Measurements from ENCODE around the gene SPDYE2B.
"Not testable (repeated sequence)": the region's sequence is repeated elsewhere in the genome, so short reads cannot be mapped to it uniquely, and the experiment has no call there.

Gene SPDYE2B

DNA sequence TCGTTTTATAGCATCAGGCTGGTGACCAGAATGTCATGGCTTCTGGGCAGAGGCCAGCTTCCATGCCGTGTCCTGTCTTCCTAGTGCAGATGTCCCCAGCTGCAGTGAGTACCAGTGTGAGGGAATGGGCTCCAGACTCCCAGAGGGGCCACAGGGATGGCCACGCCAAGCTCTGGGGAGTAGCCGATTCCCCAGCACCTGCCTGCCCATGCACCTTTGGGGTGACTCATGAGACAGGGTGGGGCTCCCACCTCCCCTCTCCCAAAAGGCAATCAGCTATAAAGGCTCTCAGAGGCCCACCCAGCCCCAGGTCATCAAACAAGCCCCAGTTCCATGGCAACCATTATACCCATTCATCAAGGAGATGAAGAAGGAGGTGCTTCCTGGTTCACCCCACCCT lies at the start of gene SPDYE2B:
Gene SPDYE2B, plus strand, starts transcription at position 396 of the 400 bp plus-strand sequence. CDS start 2,030 bp downstream, outside the sequence.
- not testable (repeated sequence) for DNase-seq (ENCODE audit: low read depth)

GRCh38 chr7:102602317-102602716 lies 47.8 kb upstream of the SPDYE2B start:
- DNase-seq (ENCODE audit: low read depth): not testable (repeated sequence)

GRCh38 chr7:102604431-102605145 lies 45.5 kb upstream of the SPDYE2B start:
- not testable (repeated sequence) for DNase-seq (ENCODE audit: low read depth)

DNA sequence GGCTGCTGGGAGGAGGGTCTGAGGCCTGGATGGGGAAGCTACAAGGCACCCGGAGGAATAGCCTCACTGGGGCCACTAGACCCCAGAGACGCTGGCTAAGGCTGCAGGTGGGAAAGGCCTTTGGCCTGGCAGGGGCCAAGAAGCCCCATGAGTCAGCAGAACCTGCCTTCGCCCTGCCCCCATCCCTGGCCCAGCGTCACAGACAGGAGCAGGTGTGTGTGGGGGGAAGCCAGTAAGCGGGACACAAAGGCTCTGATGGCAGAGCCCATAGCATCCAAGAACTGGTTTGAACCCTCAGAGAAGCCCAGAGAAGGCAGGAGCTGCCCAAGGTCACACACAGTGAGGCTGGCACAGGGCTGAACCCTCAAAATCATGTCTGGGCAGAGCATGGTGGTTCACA lies 43.3 kb upstream of the SPDYE2B start:
- DNase-seq (ENCODE audit: low read depth): not testable (repeated sequence)

GRCh38 chr7:102609734-102610133 lies 40.4 kb upstream of the SPDYE2B start:
- DNase-seq (ENCODE audit: low read depth): not testable (repeated sequence)

DNA sequence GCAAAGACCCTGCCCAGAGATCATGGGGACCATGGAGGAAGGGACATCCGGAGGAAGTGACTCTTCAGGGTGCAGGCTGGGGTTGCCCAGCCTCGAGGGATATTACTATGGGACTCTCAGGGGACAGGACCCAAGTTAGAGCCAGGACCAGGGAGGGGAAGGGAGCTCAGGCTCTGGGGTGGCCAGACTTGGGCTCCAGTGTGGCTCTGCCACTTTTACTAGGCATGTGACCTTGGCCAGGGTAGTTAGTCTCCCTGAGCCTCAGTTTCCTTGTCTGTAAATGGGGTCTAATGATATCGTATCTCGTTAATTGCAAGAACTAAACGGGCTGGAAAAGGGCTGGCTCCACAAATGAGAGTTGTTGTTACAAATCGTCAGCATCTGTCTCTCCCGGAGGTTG lies 39.7 kb upstream of the SPDYE2B start:
- not testable (repeated sequence) for DNase-seq (ENCODE audit: low read depth)

DNA sequence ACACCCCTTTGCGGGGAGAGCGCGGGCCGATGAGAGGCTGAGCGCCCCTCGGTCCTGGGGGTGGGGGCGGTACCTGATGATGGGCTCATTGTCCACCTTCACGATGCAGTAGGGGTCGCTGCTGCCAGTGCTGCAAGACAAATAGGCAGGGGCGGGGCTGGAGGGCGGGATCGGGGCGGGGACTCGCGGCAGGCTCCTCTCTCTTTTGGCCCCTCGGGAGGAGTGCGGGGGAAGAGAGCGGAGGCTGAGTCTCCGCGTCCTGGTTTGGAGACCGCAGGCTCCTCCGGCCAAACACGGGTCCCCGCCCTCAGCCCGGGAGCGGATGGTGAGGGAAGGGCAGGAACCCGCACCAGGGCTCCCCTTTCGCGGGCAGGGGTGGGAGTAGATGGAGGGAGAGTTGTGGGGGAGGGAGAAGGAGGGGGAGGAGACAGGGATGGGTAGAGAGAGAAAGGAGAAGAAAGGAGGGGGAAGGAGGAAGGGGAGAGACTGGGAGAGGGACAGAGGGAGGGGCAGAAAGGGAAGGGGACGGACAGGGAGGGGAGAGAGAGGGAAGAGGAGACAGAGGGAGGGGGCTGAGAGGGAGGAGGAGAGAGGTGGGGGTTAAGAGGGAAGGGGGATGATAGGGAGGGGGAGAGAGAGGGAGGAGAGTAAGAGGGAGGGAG lies 39.0 kb upstream of the SPDYE2B start:
- not testable (repeated sequence) for DNase-seq (ENCODE audit: low read depth)

DNA sequence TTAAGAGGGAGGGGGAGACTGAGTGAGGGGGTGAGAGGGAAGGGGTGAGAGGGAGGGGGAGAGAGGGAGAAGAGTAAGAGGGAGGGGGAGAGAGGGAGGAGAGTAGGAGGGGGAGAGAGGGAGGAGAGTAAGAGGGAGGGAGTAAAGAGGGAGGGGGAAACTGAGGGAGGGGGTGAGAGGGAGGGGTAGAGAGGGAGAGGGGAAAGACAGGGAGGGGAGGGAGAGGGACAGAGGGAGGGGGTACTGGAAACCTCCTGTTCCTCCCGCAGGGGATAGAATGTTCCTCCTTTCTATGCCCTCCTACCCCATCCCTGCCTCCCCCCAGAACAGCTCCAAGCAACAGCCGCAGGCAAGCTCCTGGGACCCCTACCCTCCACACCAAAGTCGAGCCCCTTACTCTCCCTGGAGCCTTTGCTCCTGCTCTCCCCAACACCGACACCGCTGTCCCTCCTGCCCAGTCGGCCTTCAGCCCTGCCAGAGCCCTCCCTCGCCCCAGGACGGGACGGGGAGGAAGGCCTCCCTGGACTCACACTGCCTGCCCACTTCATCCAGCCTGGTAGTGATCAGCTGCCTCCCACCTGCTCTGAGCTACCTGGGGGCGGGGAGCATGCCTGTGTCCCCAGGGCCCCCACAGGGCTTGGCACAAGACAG lies 38.3 kb upstream of the SPDYE2B start:
- not testable (repeated sequence) for DNase-seq (ENCODE audit: low read depth)

GRCh38 chr7:102613575-102614345 lies 36.4 kb upstream of the SPDYE2B start:
- not testable (repeated sequence) for DNase-seq (ENCODE audit: low read depth)

GRCh38 chr7:102614346-102614697 lies 35.8 kb upstream of the SPDYE2B start:
- not testable (repeated sequence) for DNase-seq (ENCODE audit: low read depth)

DNA sequence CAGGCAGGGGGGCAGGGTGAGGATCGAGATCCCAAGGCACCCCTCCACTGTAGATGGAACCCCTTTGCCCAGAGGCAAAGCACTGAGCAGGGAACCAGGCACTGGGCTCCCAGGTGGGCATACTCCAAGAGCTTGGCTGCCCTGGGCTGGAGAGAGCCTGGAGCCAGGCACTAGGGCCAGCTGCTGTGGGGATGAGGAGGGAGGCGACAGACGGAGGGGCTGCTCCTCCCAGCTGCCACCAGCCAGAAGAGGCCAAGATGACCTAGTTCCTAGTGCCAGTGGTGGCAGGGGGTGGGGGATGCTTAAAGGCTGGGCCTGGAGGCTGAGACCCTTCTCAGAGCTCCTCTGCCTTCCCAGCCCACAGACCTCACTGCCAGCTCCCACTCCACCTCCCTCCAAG lies 35.2 kb upstream of the SPDYE2B start:
- DNase-seq (ENCODE audit: low read depth): not testable (repeated sequence)

DNA sequence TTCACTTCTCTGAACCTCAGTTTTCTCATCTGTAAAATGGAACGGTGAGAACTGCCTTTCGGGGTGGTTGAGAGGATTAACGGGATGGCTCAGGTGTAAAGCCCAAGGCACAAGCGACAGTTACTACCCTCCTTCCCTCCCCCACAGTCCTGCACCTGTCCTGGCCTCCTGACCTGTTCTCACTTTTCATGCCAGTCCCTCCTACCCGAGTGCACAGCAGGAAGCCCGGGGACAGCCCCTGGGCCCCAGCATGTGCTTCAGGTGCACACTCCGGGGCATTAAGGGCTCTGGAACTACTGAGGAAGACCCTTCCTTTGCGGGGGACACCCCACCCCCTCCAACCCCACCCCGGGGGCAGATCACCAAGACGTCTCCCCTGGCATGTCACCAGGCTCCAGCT lies 34.2 kb upstream of the SPDYE2B start:
- not testable (repeated sequence) for DNase-seq (ENCODE audit: low read depth)

DNA sequence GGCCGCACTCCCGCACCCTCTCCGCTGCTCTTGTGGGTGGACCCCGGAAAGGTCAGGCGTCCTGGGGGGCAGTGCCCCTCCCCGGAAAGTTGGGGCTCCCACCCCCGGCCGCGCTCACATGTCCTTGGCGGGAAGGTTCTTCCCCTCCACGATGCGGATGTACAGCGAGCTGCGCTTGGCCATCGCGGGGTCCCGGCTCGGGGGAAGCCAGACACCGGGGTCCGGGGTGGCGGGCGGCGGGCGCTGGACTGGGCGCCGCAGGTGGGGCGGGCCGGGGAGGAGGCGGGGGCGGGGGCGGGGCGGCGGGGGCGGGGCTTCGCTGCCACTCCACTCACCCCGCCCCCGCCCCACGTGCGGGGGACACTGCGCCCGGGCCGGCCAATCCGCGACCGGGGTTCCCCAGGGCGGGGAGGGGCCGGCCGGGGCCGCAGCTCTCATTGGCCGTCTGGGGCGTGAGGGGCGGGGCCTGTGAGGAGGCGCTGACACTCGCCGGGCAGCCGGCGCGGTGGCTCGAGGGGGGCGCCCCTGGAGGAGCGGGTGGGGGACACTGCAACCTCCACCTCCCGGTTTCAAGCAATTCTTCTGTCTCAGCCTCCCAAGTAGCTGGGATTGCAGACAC lies 33.5 kb upstream of the SPDYE2B start, which contains the start of gene RASA4:
Gene RASA4, minus strand, starts transcription at position 250 of the 619 bp plus-strand sequence. Its CDS starts 67 bp downstream, at position 183.
- DNase-seq (ENCODE audit: low read depth): peak; percentile 19

- not testable (repeated sequence) for DNase-seq (ENCODE audit: low read depth)
These were observed 32.0 kb upstream of the SPDYE2B start for GRCh38 chr7:102618122-102618521.

DNA sequence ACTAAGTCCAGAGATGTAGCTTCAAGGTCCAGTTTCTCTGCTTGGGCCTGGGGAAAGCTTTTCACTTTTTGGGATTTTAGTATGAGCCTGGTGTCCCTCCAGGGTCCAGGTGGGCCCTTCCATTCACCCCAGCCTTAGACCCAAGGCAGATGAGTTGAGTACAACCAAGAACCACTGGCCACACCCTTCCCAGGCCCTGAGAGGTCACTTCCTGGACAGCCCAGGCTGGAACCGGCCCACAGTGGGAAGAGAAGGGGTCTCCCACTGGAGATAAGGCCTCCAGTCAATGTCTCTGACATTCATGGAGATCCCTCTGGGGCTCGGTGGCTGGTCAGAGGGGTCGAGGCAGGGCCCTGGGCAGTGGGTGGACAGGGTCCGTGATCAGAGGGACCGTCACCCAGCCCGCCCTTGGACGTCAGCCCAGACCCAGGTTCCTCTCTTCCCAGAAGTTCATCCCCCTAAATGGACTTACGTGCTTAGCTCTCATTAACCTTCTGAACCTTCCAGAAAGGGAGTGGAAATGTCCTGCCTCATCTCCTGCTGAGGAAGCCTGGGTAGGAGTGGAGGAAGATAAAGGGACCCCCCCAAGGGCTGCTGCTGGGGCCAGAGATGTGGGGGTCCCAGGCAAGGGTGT lies 22.7 kb upstream of the SPDYE2B start:
- not testable (repeated sequence) for DNase-seq (ENCODE audit: low read depth)

- not testable (repeated sequence) for DNase-seq (ENCODE audit: low read depth)
These were observed 19.5 kb upstream of the SPDYE2B start for GRCh38 chr7:102630622-102631021.

GRCh38 chr7:102634299-102634698 lies 15.8 kb upstream of the SPDYE2B start:
- DNase-seq (ENCODE audit: low read depth): not testable (repeated sequence)

DNA sequence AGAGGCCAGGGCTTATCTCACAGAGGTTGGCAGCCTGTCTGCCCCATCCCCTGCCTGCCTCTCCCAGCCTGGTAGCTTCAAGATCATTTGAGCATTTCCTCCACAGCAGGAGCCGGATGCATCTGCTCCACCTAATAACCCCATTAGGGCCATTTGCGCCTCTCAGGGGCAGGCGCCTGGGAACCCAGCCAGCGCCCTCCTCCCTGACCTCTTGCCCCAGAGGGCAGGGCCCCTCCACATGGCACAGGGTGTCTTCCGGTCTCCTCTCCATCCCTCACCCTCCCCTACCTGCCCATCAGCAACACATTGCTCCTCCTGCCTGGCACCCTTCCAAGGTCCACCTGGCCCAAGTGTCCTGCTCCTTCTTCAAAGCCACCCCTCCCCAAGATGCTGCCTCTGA lies 14.8 kb upstream of the SPDYE2B start:
- not testable (repeated sequence) for DNase-seq (ENCODE audit: low read depth)

- DNase-seq (ENCODE audit: low read depth): not testable (repeated sequence)
These were observed 13.2 kb upstream of the SPDYE2B start for GRCh38 chr7:102636956-102637355.

GRCh38 chr7:102638848-102639247 lies 11.3 kb upstream of the SPDYE2B start:
- not testable (repeated sequence) for DNase-seq (ENCODE audit: low read depth)

DNA sequence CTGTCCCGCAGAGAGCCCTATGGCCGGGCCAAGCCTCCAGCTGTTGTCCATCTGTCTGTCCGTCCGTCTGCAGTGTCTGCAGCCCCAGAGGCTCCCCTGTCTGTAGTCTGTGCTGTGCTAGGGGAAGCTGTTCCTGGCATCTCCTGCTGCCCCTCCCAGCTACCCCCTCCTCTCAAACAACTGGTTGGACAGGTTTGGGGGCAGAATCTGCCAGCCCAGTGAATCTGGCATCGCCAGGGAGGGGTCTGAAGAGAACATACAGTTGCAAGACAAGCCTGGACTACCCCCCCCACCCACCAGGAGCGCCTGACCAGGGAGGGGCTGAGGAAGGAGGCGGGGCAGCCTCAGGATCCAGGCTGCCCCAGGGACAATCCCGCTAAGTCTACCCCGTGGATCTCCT lies 7.4 kb upstream of the SPDYE2B start, which contains the start of gene UPK3BL1:
Gene UPK3BL1, minus strand, starts transcription at position 101 of the 400 bp plus-strand sequence. Its CDS starts 50 bp downstream, at position 51.
- not testable (repeated sequence) for DNase-seq (ENCODE audit: low read depth)
